DND-41 (cell line): Measurements from ENCODE around the gene MAGEA2B.
"Not testable (repeated sequence)": the region's sequence is repeated elsewhere in the genome, so short reads cannot be mapped to it uniquely, and the experiment has no call there.

Source experiments
- EZH2 ChIP-seq: IDR thresholded peaks from 3 replicates; pipeline ENCODE4 v1.6.1; 2012; ENCODE audit warnings: borderline replicate concordance, low read depth, mild to moderate bottlenecking, moderate library complexity, low read length, inconsistent platforms; ENCODE audit not compliant: severe bottlenecking
- TF ChIP-seq, protein P1 (sequence below): IDR thresholded peaks from 2 replicates; pipeline ENCODE4 v1.5.1; 2012; ENCODE audit warnings: borderline replicate concordance, low read length, moderate library complexity, mild to moderate bottlenecking; ENCODE audit not compliant: poor library complexity, severe bottlenecking; ENCODE audit errors: extremely low read depth

DNA sequence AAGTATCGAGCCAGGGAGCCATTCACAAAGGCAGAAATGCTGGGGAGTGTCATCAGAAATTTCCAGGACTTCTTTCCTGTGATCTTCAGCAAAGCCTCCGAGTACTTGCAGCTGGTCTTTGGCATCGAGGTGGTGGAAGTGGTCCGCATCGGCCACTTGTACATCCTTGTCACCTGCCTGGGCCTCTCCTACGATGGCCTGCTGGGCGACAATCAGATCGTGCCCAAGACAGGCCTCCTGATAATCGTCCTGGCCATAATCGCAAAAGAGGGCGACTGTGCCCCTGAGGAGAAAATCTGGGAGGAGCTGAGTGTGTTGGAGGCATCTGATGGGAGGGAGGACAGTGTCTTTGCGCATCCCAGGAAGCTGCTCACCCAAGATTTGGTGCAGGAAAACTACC, 22.1 kb downstream of the MAGEA2B start:
- TF ChIP-seq, protein P1, sequence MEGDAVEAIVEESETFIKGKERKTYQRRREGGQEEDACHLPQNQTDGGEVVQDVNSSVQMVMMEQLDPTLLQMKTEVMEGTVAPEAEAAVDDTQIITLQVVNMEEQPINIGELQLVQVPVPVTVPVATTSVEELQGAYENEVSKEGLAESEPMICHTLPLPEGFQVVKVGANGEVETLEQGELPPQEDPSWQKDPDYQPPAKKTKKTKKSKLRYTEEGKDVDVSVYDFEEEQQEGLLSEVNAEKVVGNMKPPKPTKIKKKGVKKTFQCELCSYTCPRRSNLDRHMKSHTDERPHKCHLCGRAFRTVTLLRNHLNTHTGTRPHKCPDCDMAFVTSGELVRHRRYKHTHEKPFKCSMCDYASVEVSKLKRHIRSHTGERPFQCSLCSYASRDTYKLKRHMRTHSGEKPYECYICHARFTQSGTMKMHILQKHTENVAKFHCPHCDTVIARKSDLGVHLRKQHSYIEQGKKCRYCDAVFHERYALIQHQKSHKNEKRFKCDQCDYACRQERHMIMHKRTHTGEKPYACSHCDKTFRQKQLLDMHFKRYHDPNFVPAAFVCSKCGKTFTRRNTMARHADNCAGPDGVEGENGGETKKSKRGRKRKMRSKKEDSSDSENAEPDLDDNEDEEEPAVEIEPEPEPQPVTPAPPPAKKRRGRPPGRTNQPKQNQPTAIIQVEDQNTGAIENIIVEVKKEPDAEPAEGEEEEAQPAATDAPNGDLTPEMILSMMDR: not testable (repeated sequence)
- TF ChIP-seq EZH2: not testable (repeated sequence)
